Measurements from ENCODE around the gene PCNX1. TPM values are rescaled to one million over a fixed set of nuclear protein-coding genes. Genes with fewer than 3 reads are reported as not detected.
A peak's percentile ranks its signal among the peaks of the same experiment; 100 is the strongest.

The PCNX1 gene
- total RNA-seq, 1 donor from 2014 or later, result 46.5 TPM

- no peak for ATAC-seq
- H3K27ac ChIP-seq, result peak overlapping the region; percentile 59
- peaks cover 22% of the 10 kb centered on the region for H3K4me1 ChIP-seq
- no peak for TF ChIP-seq CTCF (IDR thresholded peaks at IDR 0.05)
- H3K9me3 ChIP-seq, result no peaks in the 10 kb centered on the region
- no peak for DNase-seq
- intact Hi-C loops (cut with DNase I), result no loop called here
- H3K4me3 ChIP-seq, result no peak overlapping the region
- H3K36me3 ChIP-seq, result no peaks in the 10 kb centered on the region
- H3K27me3 ChIP-seq, result no peaks in the 10 kb centered on the region
Measured at GRCh38 chr14:70887737-70888499, 19.3 kb upstream of the PCNX1 start.

GRCh38 chr14:70888681-70889175 lies 18.5 kb upstream of the PCNX1 start:
- H3K27ac ChIP-seq, result no peak overlapping the region

GRCh38 chr14:70889555-70889954 lies 17.7 kb upstream of the PCNX1 start:
- DNase-seq (no peak), ATAC-seq (no peak)
- peaks cover 22% of the 10 kb centered on the region for H3K4me1 ChIP-seq
- no peak for TF ChIP-seq CTCF (IDR thresholded peaks at IDR 0.05)
- H3K36me3 ChIP-seq, result no peaks in the 10 kb centered on the region
- H3K27ac ChIP-seq, result no peak overlapping the region
- no peaks in the 10 kb centered on the region for H3K27me3 ChIP-seq
- no peaks in the 10 kb centered on the region for H3K9me3 ChIP-seq
- intact Hi-C loops (cut with DNase I), result no loop called here
- no peak overlapping the region for H3K4me3 ChIP-seq

More at GRCh38 chr14:70888681-70889175, 18.5 kb upstream of the PCNX1 start:
- Histone ChIP-seq H3K36me3 (no peaks in the 10 kb centered on the region), H3K4me3 (no peak overlapping the region), H3K4me1 (peaks cover 22% of the 10 kb centered on the region), H3K27me3 (no peaks in the 10 kb centered on the region), H3K9me3 (no peaks in the 10 kb centered on the region)
- intact Hi-C loops (cut with DNase I), result no loop called here
- DNase-seq (no peak), ATAC-seq (peak; percentile 62)
- TF ChIP-seq CTCF (IDR thresholded peaks at IDR 0.05), result no peak

- Histone ChIP-seq H3K9me3 (no peaks in the 10 kb centered on the region), H3K4me3 (no peak overlapping the region), H3K27ac (no peak overlapping the region), H3K4me1 (peaks cover 22% of the 10 kb centered on the region), H3K27me3 (no peaks in the 10 kb centered on the region), H3K36me3 (no peaks in the 10 kb centered on the region)
- DNase-seq, result no peak
- TF ChIP-seq CTCF (IDR thresholded peaks at IDR 0.05), result no peak
- ATAC-seq, result no peak
- intact Hi-C loops (cut with DNase I), result no loop called here
Measured at GRCh38 chr14:70890826-70891659, 16.2 kb upstream of the PCNX1 start.

GRCh38 chr14:70891737-70892136 lies 15.5 kb upstream of the PCNX1 start:
- no peaks in the 10 kb centered on the region for H3K27me3 ChIP-seq
- no peak for DNase-seq
- H3K4me3 ChIP-seq, result no peak overlapping the region
- H3K36me3 ChIP-seq, result no peaks in the 10 kb centered on the region
- intact Hi-C loops (cut with DNase I), result no loop called here
- H3K27ac ChIP-seq, result no peak overlapping the region
- H3K4me1 ChIP-seq, result peaks cover 22% of the 10 kb centered on the region
- no peak for ATAC-seq
- H3K9me3 ChIP-seq, result no peaks in the 10 kb centered on the region
- no peak for TF ChIP-seq CTCF (IDR thresholded peaks at IDR 0.05)
